SH-SY5Y (cell line): ENCODE data around the gene PSMA3.

Experiments
- GATA2 ChIP-seq: IDR thresholded peaks from 2 replicates; pipeline ENCODE4 v1.6.1; 2011; ENCODE audit warnings: mild to moderate bottlenecking, low read depth, low read length
- GATA3 ChIP-seq: IDR thresholded peaks from 2 replicates; pipeline ENCODE4 v1.6.1; 2011; ENCODE audit warnings: low read depth, mild to moderate bottlenecking, low read length, moderate library complexity

Gene PSMA3

DNA sequence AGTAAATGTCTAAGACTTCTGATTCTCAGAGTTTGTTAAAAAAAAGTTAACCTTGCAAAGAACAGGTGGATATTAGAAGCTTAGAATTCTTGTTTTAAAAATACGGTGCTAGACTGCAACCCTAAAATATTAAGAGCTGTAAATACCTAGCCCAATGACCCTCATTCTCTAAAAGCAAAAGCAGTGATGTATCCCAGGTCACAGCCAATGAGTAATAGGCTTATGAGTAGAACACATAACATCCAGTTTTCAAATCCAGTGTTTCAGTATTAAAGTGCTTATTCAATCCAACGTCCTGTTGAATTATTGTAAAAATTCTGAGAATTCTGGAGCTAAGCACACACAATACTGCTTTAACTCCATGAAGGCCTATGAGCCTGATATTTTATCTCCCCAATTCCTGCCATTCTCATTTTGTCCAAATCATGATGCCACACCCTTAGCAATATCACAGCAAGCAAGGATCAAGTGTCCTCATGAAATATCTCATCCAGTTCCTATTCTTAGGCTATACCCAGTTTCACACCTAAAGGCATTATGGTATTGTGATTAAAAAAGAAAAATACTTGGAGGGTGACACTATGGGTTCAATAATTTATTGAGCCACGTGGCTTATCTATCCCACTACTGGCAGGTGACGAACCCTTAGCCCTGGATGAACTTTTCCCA lies 38.4 kb downstream of the PSMA3 start:
- TF ChIP-seq GATA2 = no peak
- no peak for TF ChIP-seq GATA3

DNA sequence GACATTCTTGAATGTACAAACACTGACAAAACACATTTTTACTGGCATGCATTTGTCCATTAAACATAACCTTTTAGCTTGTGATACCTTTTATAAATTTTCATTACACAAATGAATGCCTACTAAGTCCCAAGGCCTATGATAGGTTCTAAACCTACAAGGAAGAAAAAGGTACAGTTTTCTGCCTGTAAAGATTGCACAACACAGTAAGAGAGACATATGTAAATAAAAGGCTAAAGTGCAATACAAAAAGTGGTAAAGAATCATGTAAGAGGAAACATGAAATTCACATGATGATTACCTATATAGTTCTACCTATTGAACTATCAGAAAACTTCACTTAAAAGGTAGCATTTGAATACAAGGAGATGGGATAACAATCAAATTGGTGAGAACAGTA lies 39.1 kb downstream of the PSMA3 start:
- no peak for TF ChIP-seq GATA3
- TF ChIP-seq GATA2 = no peak

DNA sequence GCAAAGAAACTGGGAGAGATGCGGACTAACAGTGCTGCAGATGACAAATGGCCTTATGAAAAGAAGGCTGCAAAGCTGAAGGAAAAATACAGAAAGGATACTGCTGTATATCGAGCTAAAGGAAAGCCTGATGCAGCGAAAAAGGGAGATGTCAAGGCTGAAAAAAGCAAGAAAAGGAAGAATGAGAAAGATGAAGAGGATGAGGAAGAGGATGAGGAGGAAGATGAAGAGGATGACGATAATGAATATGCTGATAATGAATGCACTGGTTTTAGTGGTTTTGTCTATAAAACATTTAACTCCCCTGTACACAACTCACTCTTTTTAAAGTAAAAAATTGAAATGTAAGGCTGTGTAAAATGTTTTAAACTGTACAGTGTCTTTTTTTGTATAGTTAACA lies 40.5 kb downstream of the PSMA3 start:
- TF ChIP-seq GATA2 = no peak

DNA sequence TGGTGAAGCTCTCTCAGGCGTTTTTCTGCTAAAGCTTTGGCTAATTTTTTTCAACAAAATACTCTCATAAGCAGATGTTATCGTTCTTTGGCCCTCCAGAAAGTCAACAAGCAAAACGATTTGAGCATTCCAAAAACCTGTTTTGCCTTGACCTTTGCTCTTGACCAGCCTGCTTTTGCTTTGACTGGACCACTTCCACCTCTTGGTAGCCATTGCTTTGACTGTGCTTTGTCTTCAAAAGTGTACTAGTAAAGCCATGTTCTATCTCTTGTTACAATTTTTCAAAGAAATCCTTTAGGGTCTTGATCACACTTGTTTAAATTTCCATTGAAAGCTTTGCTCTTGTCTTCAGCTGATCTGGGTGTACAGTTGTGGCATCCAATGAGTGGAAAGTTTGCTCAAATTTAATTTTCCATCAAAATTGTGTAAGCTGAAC lies 43.0 kb downstream of the PSMA3 start:
- TF ChIP-seq GATA3 (no peak), GATA2 (no peak)

DNA sequence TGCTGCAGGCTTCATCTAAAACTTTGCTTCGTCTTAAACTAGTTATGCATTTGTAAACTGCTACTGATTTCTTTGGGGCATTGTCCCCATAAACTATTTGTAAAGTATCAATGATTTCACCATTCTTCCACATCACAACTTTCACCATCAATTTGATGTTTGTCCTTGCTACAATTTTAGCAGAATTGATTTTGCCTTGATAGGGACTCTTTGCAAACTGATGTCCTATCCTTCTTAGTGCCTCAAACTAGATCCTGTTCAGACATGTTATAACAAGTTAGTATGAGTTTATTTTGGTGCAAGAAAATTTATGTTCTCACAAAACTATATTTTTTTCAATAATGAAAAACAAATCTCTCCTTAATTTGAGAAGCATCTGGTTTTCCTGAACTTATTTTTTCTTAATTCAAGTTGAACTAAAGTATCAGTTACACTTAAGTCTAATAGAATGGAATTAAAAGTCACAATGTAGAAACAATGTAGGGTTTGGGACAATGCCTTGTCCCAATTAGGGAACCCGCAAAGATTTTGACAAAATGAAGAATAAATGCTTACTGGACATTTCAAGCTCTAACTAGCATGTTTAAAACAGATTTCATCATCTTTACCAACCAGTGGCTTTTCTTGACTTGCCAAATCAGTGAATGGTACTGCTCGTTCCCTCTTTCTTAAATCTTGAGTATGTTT lies 43.6 kb downstream of the PSMA3 start:
- TF ChIP-seq GATA3 (no peak), GATA2 (no peak)

DNA sequence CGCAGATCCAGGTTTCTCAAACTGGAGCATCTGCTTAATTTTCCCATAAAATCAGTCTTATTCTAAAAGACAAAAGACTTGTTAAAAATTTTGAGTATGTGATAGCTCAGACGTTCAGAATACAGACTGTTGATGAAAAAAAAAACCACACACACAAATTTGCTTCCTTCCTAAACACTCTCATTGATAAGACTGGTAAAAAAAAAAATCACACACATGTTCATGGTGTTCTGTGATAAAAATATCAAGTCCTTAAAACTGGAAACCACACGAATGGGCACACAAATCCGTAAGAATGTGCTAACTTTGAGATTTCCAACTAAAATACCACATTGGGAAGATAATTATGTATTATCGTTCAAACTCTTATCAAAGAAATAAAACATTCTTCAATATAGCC lies 47.0 kb downstream of the PSMA3 start:
- TF ChIP-seq GATA2 = no peak
- TF ChIP-seq GATA3 = no peak

DNA sequence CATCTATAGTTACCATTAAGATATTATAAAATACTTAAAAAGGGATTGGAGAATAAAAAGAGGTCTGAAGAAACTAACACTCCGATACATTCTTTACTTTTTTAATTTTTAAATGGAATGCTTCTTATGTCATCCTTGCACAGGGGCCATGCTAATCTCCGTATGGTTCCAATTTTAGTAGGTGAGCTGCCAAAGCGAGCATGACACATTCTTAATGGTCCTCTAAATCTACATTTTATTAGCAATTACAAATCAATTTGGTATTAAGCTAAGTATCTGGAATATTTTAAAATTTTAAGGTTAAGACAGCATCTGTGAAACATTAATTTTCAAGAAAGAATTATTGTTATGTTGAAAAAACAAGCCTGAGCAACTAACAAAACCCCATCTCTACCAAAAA lies 47.5 kb downstream of the PSMA3 start:
- TF ChIP-seq GATA3 = no peak
- no peak for TF ChIP-seq GATA2

DNA sequence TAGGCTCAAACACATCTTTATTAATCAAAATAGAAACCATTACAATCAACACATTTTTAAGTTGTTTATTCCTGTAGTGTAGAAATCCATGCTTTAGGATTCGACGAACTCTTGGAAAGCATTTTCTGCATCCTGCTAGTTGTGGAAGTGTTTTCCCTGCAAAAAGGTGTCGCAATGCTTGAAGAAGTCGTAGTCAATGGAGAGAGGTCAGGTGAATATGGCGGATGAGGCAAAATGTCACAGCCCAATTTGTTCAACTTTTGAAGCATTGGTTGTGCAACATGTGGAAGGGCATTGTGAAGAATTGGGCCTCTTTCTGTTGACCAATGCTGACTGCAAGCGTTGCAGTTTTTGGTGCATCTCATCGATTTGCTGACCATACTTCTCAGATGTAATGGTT lies 49.6 kb downstream of the PSMA3 start:
- TF ChIP-seq GATA3 = no peak
- no peak for TF ChIP-seq GATA2

DNA sequence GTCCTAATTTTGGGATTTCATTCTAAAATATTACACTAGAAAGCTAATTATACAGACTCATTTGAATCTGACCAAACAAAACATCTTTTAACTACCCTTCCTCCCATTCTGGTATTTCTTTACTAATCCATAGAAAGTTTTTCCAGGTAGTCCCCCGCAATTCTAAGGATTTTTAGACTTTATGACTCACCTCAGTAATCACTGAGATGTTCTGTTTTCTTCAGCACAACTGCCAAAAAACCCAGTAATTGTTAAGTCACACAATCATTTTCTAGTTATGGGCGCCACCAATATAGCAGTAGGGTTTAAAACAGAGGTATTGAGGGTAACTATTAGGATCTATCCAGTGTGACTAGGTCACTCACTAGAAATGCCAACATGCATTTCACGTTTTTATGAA lies 52.1 kb downstream of the PSMA3 start:
- no peak for TF ChIP-seq GATA3
- TF ChIP-seq GATA2 = no peak

DNA sequence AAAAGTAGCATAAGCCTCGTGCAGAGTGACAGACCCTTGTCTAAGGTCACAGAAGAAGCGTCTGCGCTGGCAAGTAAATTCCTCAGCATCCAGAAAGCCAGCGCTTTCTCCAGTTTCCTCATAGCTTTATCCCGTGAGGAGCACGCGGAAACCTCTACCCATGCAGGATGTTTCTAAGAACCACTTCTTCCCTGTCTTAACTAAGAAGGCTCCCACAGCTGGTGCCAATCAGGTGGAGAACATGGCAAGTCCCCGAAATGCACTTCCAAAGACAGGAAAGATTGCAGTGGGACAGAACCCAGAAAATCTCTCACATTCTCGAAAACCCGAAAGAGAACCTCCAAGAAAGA lies 52.7 kb downstream of the PSMA3 start:
- TF ChIP-seq GATA2 (no peak), GATA3 (no peak)

DNA sequence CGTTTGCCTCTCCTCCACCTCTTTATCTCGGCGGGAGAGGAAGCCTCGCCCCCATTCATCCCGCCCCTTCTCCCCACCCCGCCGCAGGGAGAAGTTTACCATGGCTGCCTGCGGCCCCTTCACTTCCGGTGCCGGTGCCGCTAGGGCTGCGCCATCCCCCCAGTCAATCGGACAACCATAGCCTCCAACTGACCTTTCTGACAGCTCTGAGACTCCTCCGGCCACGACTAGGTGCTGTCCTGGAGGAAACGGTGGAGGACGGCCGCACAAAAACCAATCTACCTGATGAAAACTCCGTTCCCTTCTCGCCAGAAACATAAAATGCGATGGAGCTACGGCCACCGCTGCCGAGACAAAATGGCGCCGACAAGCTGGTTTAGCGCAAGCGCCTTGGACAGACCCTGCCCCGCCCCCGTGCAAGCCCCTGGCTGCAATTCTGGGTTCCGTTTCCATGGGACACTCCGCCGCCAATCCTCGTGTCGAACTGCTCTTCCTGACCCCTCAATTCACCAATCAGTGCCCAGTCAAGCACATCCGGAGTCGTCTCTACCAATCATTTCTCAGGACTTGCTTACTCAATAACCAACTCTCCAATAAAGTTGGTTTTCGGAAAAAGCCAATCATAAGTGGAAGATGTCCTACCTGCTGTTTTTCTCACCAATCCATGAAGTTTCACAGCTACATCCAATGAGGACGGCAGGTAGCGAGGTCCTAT lies 53.3 kb downstream of the PSMA3 start:
- TF ChIP-seq GATA3 (no peak), GATA2 (0 out of 2 replicates have a peak, but pooled peaks have one; percentile 20)

DNA sequence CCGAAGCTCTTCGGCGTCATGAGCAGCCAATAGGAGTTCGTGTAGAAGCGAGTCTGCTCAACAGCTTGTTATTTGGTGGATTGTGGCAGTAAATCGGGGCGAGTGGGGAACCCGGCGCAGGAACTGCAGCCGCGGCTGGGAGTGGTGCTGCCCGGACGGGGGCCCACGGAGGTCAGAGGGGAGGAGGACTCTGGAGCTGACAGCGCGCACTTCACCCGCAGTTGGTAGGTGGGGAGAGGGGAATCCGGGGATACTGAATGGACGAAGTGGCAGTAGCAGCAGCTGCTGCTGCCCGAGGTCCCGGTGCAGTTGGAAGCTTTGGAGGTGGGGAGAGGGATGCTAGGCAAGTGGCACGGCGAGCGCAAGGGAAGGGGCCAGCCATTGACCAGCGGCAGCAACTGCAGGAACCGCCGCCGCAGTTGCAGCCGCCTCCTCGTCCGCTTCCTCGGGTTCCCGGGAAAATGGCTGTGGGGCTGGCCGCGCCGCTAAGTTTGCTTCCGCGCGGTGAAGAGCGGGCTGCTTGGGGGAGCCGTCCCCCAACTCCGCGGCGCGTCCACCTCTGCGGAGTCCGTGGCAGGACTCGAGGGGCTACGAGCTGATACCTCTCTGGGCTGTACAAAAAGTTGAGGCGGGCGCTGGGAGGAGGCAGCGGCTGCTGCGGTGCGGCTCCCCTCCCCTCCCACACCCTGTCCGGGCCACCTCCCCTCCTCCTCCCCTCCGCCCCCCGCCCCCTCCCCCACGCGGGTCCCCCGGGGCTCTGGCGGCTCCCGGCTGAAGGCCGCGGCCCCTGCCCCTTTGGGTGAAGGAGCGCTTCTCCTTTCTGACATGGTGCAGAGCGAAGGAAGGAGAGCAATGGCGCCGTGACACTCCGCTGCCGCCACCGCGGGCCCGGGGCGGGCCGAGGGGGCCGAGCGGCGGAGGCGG lies 54.1 kb downstream of the PSMA3 start, which contains the start of gene ARID4A:
ARID4A (plus strand) TSS at position 79 of the 924 bp plus-strand sequence. CDS start 1,300 bp downstream, outside the sequence.
- TF ChIP-seq GATA3 (no peak), GATA2 (no peak)

DNA sequence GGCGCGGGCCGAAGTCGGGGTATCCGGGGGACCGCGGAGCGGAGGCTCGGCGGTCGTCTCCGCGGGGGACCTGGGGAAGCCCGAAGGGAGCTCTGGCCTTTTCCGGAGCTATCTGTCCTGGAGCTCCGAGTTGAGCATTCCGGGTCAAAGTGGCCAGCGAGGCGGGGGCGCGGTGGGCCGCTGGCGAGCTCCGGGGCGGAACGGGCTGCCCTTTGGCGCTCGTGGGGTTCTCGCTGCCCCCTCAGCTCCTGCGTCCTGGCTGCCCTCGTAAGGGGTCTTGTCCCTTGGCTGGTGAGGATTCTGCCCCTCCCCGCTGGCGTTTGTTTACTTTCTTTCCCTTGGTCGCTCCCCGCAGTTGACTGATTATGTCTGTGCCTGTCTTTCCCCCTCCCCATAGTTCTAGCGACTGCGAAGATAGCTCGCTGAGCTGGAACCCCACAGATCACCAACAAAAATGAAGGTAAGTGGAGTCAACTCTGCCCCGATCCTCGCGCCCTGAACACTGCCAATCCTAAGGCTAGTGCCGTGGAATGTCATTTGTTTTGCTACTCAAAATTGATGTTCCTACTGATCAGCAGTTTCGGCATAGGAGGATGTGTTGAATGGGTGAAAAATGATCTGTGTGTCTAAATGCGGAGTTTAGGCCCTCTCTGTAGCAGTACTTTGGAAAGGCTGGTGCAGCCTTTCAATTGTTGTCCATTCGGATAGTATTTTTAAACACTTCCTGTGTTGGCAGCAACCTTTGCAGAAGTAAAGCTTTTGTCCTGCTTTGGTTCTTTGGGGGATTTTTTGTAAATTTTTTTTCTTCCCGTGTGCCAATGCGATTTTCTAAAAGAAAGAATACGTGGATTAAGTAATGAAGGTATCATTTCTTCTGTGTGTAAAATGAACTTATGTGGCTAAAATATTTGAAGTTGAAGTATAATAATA lies 55.0 kb downstream of the PSMA3 start:
- no peak for TF ChIP-seq GATA2
- no peak for TF ChIP-seq GATA3

DNA sequence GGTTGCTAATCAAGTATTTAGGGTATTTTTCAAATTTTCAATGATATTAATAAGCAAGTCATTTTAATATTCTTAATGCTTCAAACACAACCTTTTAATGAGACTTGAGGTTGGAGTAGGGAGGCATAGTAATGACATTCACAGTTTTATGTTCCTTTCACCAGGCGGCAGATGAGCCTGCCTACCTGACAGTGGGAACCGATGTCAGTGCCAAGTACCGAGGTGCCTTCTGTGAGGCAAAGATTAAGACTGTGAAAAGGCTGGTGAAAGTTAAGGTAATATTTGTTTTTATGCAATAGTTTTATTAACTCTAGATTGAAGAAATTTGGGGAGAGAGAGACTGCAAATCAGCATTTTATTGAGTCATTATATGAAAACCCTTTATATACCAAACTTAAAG lies 56.8 kb downstream of the PSMA3 start:
- TF ChIP-seq GATA3 (no peak), GATA2 (no peak)
